ENCODE data around the gene DOCK2.
"Not testable (repeated sequence)": the region's sequence is repeated elsewhere in the genome, so short reads cannot be mapped to it uniquely, and the experiment has no call there.

Gene DOCK2

DNA sequence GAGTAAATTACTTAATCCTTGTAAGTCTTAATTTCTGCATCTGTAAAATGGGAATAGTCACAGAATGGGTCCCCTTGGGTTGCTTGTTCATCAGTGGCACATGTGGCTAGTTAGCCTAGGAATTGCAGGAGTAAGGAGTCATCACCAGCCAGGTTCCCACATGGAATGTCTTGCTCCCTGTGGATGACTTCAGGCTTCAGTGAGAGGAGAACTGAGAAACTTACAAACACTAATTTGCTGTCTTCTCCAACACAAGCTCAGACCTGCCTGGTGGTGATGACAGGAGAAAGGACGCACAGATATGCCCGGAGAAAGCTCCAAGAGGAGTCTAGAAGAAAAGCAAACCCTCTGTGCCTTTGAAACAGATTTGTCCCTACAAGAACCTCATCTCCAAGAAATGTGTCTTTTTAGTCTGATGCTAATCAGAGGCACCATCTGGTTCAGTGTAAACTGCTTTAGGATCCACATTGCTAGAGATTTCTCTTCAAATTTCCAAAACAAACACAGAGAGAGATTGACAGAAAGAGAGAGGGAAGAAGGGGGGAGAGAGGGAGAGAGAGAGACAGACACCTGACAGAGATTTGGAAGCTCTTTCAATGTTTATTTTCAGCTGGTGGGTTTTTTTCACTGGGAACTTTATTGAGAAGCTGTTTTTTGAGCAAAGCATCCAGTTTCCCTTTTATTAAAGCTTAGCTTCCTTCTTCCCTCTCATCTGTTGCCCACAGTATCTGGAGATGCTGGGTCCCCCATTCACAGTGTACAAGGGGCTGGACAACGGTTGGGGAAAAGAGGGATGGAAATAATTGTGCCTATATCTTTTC, 128.3 kb downstream of the DOCK2 start:
- no peak for TF ChIP-seq ZFX (IDR thresholded peaks at IDR 0.05)
- TF ChIP-seq, protein P1, sequence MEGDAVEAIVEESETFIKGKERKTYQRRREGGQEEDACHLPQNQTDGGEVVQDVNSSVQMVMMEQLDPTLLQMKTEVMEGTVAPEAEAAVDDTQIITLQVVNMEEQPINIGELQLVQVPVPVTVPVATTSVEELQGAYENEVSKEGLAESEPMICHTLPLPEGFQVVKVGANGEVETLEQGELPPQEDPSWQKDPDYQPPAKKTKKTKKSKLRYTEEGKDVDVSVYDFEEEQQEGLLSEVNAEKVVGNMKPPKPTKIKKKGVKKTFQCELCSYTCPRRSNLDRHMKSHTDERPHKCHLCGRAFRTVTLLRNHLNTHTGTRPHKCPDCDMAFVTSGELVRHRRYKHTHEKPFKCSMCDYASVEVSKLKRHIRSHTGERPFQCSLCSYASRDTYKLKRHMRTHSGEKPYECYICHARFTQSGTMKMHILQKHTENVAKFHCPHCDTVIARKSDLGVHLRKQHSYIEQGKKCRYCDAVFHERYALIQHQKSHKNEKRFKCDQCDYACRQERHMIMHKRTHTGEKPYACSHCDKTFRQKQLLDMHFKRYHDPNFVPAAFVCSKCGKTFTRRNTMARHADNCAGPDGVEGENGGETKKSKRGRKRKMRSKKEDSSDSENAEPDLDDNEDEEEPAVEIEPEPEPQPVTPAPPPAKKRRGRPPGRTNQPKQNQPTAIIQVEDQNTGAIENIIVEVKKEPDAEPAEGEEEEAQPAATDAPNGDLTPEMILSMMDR (conservative IDR thresholded peaks at IDR 0.05): no peak
- no peak overlapping the region for H3K27ac ChIP-seq

DNA sequence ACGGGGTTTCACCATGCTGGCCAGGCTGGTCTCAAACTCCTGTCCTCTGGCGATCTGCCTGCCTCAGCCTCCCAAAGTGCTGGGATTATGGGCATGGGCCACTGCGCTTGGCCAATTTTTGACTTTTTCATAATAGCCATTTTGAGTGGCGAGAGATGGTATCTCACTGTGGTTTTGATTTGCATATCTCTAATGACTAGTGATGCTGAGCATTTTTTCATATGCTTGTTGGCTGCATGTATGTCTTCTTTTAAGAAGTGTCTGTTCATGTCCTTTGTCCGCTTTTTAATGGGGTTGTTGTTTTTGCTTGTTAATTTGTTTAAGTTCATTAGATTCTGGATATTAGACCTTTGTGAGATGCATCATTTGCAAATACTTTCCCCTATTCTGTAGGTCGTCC, 129.9 kb downstream of the DOCK2 start:
- not testable (repeated sequence) for H3K27ac ChIP-seq

DNA sequence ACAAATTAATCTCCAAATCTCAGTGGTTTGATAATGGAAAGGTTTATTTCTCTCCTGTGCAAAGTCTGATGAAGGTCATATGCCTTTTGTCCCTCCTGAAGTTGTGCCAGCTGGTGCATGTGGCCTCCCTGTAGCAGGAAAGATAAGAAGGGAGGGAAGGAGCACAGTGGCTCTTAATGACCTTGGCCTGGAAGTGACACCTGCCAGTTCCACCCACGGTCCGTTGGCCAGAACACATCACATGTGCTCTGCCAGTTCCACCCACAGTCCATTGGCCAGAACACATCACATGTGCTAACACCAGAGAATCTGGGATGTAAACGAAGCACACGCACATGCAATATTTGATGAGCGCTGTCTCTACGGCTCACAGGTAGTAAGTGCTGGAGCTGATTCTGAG, 130.9 kb downstream of the DOCK2 start:
- no peak overlapping the region for H3K27ac ChIP-seq
- TF ChIP-seq, protein P1 (conservative IDR thresholded peaks at IDR 0.05): no peak
- TF ChIP-seq ZFX (IDR thresholded peaks at IDR 0.05): no peak

DNA sequence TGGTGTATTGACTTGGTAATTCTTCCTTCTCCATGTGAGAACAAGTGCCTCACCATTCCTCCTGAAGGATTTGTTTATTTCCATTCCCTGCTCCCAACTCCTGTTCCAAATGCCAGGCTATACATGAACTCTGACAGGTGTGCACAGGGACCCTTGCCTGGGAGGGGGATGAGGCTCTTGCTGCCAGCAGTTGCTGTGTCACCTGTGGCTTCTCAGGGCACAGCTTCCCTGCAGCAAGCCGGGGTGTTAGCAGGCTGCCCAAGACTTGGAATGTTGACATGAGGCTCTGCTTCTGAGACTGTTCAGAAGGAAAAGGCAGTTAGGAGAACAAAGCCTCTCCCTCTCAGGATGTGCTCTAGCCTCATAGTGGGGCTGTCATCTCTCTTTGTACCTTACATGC, 131.3 kb downstream of the DOCK2 start:
- TF ChIP-seq, protein P1 (conservative IDR thresholded peaks at IDR 0.05): no peak
- TF ChIP-seq ZFX (IDR thresholded peaks at IDR 0.05): no peak

DNA sequence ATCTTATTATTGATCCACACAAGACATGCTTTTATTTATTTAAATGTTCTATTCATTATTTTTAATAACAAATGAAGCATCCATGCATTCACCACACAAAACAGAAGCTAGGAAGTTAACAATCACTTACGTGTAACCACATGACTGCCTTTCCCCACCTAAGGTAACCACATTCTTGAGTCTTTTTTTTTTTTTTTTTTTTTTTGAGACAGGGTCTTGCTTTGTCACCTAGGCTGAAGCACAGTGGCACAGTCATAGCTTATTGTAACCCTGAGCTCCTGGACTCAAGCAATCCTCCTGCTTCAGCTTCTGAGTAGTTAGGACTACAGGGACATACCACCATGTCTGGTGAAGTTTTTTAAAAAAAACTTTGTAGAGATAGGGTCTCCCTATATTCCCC, 133.0 kb downstream of the DOCK2 start:
- TF ChIP-seq, protein P1 (conservative IDR thresholded peaks at IDR 0.05): no peak
- no peak for TF ChIP-seq ZFX (IDR thresholded peaks at IDR 0.05)
- H3K27ac ChIP-seq: no peak overlapping the region

More for the DNA sequence above, 131.3 kb downstream of the DOCK2 start:
- no peak overlapping the region for H3K27ac ChIP-seq

DNA sequence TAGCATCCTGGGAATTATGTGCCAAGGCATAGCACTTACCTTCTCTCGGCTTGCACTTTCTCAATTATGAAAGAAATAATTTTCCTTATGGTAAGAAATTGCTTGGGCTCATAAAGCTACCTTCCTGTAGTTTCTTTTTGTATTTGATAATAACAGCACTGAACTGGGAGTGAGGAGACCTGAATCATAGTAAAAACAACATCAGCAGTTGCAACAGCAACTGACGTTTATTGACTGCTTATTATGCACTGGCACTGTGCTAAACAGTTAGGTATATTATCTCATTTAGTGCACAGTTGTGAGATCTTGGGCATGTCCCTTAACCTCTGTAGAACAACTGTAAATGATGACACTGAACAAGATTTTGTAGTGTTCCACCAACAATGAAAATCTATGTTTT, 135.2 kb downstream of the DOCK2 start:
- H3K27ac ChIP-seq: no peak overlapping the region
- TF ChIP-seq ZFX (IDR thresholded peaks at IDR 0.05): no peak
- TF ChIP-seq, protein P1 (conservative IDR thresholded peaks at IDR 0.05): no peak

DNA sequence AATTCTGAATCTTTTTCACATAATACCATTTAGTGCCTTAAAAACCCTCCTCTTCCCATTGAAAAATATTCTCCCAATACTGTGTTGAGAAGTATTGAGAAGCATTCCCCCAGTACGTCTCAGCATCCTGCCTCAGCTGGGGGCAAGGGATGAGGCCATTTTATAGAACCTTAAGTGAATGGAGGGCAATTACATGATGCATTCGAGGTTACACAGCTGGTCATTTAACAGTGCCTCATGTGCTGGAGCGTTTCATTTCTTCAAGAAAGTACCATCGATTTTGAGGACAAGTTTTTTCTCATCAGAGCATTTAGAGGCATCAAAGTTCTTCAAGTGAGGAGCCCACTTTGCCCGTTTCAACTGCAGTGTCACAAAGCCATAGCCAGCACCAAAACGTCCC, 135.6 kb downstream of the DOCK2 start:
- H3K27ac ChIP-seq: no peak overlapping the region
- TF ChIP-seq, protein P1 (conservative IDR thresholded peaks at IDR 0.05): no peak
- TF ChIP-seq ZFX (IDR thresholded peaks at IDR 0.05): no peak

DNA sequence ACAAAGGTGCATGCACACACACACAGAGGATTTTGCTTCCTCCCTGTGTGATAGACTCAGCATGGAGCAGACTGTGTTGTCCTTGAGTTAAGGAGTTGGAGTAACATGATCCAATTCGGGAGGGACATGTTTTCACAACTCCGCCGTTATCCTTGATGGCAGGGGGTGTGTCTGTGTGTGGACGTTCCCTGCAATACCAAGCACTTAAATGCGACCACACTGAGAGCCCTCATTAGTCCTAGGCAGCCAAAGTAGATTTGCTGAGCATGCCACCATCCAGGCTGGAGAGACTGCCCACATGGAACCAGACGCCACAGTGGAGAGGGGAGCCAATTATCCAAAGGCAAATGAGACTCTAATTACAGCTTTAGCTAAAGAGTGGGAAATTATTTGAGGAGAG, 140.1 kb downstream of the DOCK2 start:
- TF ChIP-seq, protein P1 (conservative IDR thresholded peaks at IDR 0.05): no peak
- no peak for TF ChIP-seq ZFX (IDR thresholded peaks at IDR 0.05)
- H3K27ac ChIP-seq: no peak overlapping the region
